GM12878 (cell line): ENCODE data around the gene HMGXB4.

Experiments
- CTCF ChIP-seq, 3 experiments: IDR thresholded peaks in 2 of 3; conservative IDR thresholded peaks in 1 of 3; 2 replicates each; pipeline ENCODE4 v1.5.1; 2011; ENCODE audit warnings: low read depth in 3 of 3, low read length in 3 of 3, mild to moderate bottlenecking in 3 of 3, control low read depth in 2 of 3, moderate library complexity in 2 of 3, inconsistent platforms in 1 of 3, mixed read lengths in 1 of 3; ENCODE audit not compliant: control insufficient read depth in 2 of 3, insufficient read depth in 1 of 3; ENCODE audit errors: extremely low read depth in 1 of 3
- EZH2 ChIP-seq: IDR thresholded peaks from 2 replicates; pipeline ENCODE4 v1.6.1; 2012; ENCODE audit warnings: low read depth, mild to moderate bottlenecking, control low read depth, inconsistent platforms, low read length, borderline replicate concordance; ENCODE audit not compliant: control insufficient read depth
- HDGF ChIP-seq: fragments of 450-650 bp; IDR thresholded peaks from 2 replicates; pipeline ENCODE4 v1.6.1; 2016; ENCODE audit warnings: antibody characterized with exemption
- JUNB ChIP-seq: IDR thresholded peaks from 2 replicates; pipeline ENCODE4 v1.6.1; 2016; ENCODE audit warnings: antibody characterized with exemption, mild to moderate bottlenecking
- POLR2A ChIP-seq: IDR thresholded peaks from 2 replicates; pipeline ENCODE4 v1.6.1; 2011; ENCODE audit warnings: low read depth, mild to moderate bottlenecking, low read length
- RCOR1 ChIP-seq: conservative IDR thresholded peaks from 2 replicates; pipeline ENCODE4 v1.6.1; 2012; ENCODE audit warnings: low read depth, low read length, improper control_type of control experiment
- REST ChIP-seq: IDR thresholded peaks from 2 replicates; pipeline ENCODE4 v1.6.1; 2012; ENCODE audit warnings: mild to moderate bottlenecking, low read depth, low read length
- RFX5 ChIP-seq: IDR thresholded peaks from 2 replicates; pipeline ENCODE4 v1.6.1; 2011; ENCODE audit warnings: low read depth, low read length, improper control_type of control experiment
- SRF ChIP-seq, 2 experiments: IDR thresholded peaks; 2 replicates each; pipeline ENCODE4 v1.6.1; 2011; ENCODE audit warnings: low read depth in 2 of 2, low read length in 2 of 2, mild to moderate bottlenecking in 1 of 2, moderate library complexity in 1 of 2
- TF ChIP-seq, protein P1 (sequence below): fragments of 450-650 bp; IDR thresholded peaks from 2 replicates; pipeline ENCODE4 v1.6.1; 2017; ENCODE audit warnings: mild to moderate bottlenecking, low read depth, inconsistent platforms; ENCODE audit not compliant: poor library complexity, severe bottlenecking
- TF ChIP-seq, protein P2 (sequence below): IDR thresholded peaks from 2 replicates; pipeline ENCODE4 v1.6.1; 2011; ENCODE audit warnings: low read depth, low read length, improper control_type of control experiment, borderline replicate concordance
- TF ChIP-seq, protein P3 (sequence below): fragments of 450-650 bp; IDR thresholded peaks from 2 replicates; pipeline ENCODE4 v1.6.1; 2014; ENCODE audit warnings: mild to moderate bottlenecking

DNA sequence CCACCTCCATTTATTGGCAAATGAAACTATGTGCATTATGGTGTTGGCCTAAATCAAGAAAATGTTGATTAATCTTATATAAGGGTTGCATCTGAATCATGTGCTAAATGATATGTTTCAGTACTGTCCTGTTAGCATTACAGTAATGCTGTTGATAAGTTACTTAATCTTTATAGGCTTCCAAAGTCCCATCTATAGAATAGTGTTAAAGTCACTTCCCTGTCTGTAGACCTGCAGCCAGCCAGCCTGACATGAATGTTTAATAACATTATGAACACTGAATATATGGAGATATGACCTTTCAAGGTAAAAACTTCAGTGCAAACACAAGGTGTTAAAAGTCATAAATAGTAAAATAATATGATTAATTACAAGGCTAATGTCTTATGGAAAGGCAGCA is 38.8 kb downstream of the HMGXB4 start:
- TF ChIP-seq CTCF (IDR thresholded peaks at IDR 0.05 in 2 of 3, conservative IDR thresholded peaks at IDR 0.05 in 1 of 3; ENCODE audit: control insufficient read depth in 2 of 3, extremely low read depth in 1 of 3, insufficient read depth in 1 of 3, low read depth in 3 of 3, low read length in 3 of 3) (no peak), HDGF (no peak), SRF (IDR thresholded peaks at IDR 0.05; ENCODE audit: low read depth in 2 of 2, low read length in 2 of 2) (no peak), REST (no peak), EZH2 (no peak), POLR2A (no peak), JUNB (no peak), RFX5 (no peak), RCOR1 (no peak)
- TF ChIP-seq, protein P1, sequence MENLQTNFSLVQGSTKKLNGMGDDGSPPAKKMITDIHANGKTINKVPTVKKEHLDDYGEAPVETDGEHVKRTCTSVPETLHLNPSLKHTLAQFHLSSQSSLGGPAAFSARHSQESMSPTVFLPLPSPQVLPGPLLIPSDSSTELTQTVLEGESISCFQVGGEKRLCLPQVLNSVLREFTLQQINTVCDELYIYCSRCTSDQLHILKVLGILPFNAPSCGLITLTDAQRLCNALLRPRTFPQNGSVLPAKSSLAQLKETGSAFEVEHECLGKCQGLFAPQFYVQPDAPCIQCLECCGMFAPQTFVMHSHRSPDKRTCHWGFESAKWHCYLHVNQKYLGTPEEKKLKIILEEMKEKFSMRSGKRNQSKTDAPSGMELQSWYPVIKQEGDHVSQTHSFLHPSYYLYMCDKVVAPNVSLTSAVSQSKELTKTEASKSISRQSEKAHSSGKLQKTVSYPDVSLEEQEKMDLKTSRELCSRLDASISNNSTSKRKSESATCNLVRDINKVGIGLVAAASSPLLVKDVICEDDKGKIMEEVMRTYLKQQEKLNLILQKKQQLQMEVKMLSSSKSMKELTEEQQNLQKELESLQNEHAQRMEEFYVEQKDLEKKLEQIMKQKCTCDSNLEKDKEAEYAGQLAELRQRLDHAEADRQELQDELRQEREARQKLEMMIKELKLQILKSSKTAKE = no peak
- TF ChIP-seq, protein P2, sequence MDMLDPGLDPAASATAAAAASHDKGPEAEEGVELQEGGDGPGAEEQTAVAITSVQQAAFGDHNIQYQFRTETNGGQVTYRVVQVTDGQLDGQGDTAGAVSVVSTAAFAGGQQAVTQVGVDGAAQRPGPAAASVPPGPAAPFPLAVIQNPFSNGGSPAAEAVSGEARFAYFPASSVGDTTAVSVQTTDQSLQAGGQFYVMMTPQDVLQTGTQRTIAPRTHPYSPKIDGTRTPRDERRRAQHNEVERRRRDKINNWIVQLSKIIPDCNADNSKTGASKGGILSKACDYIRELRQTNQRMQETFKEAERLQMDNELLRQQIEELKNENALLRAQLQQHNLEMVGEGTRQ = no peak
- TF ChIP-seq, protein P3, sequence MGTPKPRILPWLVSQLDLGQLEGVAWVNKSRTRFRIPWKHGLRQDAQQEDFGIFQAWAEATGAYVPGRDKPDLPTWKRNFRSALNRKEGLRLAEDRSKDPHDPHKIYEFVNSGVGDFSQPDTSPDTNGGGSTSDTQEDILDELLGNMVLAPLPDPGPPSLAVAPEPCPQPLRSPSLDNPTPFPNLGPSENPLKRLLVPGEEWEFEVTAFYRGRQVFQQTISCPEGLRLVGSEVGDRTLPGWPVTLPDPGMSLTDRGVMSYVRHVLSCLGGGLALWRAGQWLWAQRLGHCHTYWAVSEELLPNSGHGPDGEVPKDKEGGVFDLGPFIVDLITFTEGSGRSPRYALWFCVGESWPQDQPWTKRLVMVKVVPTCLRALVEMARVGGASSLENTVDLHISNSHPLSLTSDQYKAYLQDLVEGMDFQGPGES = no peak
